Measurements from ENCODE around the gene PROKR1. TPM values are rescaled to one million over a fixed set of nuclear protein-coding genes. Genes with fewer than 3 reads are reported as not detected.

Gene PROKR1
- total and polyA plus RNA-seq, 2 donors (not counting 3 experiments of a cell fraction or from before 2014, with no cell fraction given), result not detected

- Histone ChIP-seq H3K36me3 (ENCODE audit: control insufficient read depth in 2 of 2, extremely low read depth in 1 of 2, insufficient read depth in 2 of 2, low read length in 2 of 2) (no peaks in the 10 kb centered on the region), H3K9ac (replicated peaks; ENCODE audit: extremely low read depth, insufficient read depth, low read length) (no peak overlapping the region), H3K79me2 (ENCODE audit: control insufficient read depth, insufficient read depth, low read length) (no peaks in the 10 kb centered on the region), H3K9me1 (replicated peaks; ENCODE audit: control insufficient read depth, extremely low read depth, insufficient read depth, low read length) (no peaks in the 10 kb centered on the region), H3K9me3 (replicated peaks; ENCODE audit: control insufficient read depth, insufficient read depth, low read length) (no peaks in the 10 kb centered on the region), H2AFZ (ENCODE audit: low read depth, low read length) (no peak overlapping the region), H4K20me1 (replicated peaks; ENCODE audit: control insufficient read depth, extremely low read depth, insufficient read depth, low read length) (no peaks in the 10 kb centered on the region), H3K4me1 (ENCODE audit: control insufficient read depth, extremely low read depth, insufficient read depth, low read length) (no peaks in the 10 kb centered on the region), H3K27me3 (ENCODE audit: control insufficient read depth in 2 of 2, insufficient read depth in 2 of 2, low read length in 2 of 2) (peaks cover 1 to 19% of the 10 kb centered on the region in 2 experiments), H3K4me3 (replicated peaks in 1 of 3; ENCODE audit: insufficient read depth in 1 of 3, low read depth in 1 of 3, low read length in 3 of 3) (no peak overlapping the region), H3K4me2 (ENCODE audit: insufficient read depth, low read length) (no peak overlapping the region), H3K27ac (ENCODE audit: insufficient read depth, low read depth, low read length) (no peak overlapping the region)
- FAIRE-seq (no peak), DNase-seq (ENCODE audit: low read depth, low spot score) (no peak)
- no TSS peak for BruUV-seq (replicated peaks)
- dilution Hi-C loops (cut with MboI; ENCODE audit: extremely low pct_ligation_motif_present, low sequenced_read_pairs) (no loop called here), intact Hi-C loops (cut with micrococcal nuclease) (no loop called here)
- TF ChIP-seq POLR2A (IDR thresholded peaks at IDR 0.05; ENCODE audit: low read depth, low read length) (no peak), FOS (IDR thresholded peaks at IDR 0.05; ENCODE audit: borderline replicate concordance, insufficient read depth, low read length) (no peak), EZH2 (IDR thresholded peaks at IDR 0.05; ENCODE audit: borderline replicate concordance, low read depth, low read length, severe bottlenecking) (no peak), POLR2AphosphoS5 (IDR thresholded peaks at IDR 0.05; ENCODE audit: insufficient read depth, low read depth, low read length) (no peak), MYC (IDR thresholded peaks at IDR 0.05; ENCODE audit: low read depth, low read length) (no peak), JUN (IDR thresholded peaks at IDR 0.05; ENCODE audit: borderline replicate concordance, insufficient read depth, insufficient read length, low read depth) (no peak), GATA2 (IDR thresholded peaks at IDR 0.05; ENCODE audit: insufficient read depth, insufficient read length, low read depth, low read length) (no peak)
- TF ChIP-seq, protein P1, sequence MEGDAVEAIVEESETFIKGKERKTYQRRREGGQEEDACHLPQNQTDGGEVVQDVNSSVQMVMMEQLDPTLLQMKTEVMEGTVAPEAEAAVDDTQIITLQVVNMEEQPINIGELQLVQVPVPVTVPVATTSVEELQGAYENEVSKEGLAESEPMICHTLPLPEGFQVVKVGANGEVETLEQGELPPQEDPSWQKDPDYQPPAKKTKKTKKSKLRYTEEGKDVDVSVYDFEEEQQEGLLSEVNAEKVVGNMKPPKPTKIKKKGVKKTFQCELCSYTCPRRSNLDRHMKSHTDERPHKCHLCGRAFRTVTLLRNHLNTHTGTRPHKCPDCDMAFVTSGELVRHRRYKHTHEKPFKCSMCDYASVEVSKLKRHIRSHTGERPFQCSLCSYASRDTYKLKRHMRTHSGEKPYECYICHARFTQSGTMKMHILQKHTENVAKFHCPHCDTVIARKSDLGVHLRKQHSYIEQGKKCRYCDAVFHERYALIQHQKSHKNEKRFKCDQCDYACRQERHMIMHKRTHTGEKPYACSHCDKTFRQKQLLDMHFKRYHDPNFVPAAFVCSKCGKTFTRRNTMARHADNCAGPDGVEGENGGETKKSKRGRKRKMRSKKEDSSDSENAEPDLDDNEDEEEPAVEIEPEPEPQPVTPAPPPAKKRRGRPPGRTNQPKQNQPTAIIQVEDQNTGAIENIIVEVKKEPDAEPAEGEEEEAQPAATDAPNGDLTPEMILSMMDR (IDR thresholded peaks at IDR 0.05; ENCODE audit: extremely low read depth in 1 of 2, insufficient read depth in 1 of 2, low read depth in 1 of 2, low read length in 2 of 2), result no peak
- TF ChIP-seq, protein P2, sequence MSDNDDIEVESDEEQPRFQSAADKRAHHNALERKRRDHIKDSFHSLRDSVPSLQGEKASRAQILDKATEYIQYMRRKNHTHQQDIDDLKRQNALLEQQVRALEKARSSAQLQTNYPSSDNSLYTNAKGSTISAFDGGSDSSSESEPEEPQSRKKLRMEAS (IDR thresholded peaks at IDR 0.05; ENCODE audit: insufficient read depth, insufficient read length), result no peak
- ChIA-PET CTCF (interaction anchor here (1.1 to 4.2 kb wide), 3 partner anchors 9 to 13 kb away, joined by 3 to 20 read pairs (median 3); no protein-coding TSS in a partner anchor), POLR2A (no interaction called here)
Measured at GRCh38 chr2:68607837-68608236, 35.5 kb upstream of the PROKR1 start.

Measured in endothelial cell of umbilical vein (primary cell).